MCF 10A (cell line): ENCODE results near the gene RHOBTB1. TPM values are rescaled to one million over a fixed set of nuclear protein-coding genes. Genes with fewer than 3 reads are reported as not detected.

Experiments used
- BruUV-seq: library from RNA; stranded (reverse); fragments of 400-500 nt; replicated peaks from 2 replicates; lab custom pipeline; 2021; lab: Mats Ljungman, UMichigan
- CTCF ChIA-PET: fragments of 300-600 bp; sonication (Branson Sonifier 250); formaldehyde crosslinking; extraction: SDS; loops from one replicate; lab custom pipeline; 2021; ENCODE audit warnings: antibody characterized with exemption, inconsistent platforms; lab: Yijun Ruan, JAX
- POLR2A ChIA-PET: fragments of 300-600, 350-650 bp; sonication (Branson Sonifier 250); formaldehyde crosslinking; extraction: SDS; loops from one replicate; lab custom pipeline; 2020; ENCODE audit warnings: antibody characterized with exemption, inconsistent platforms; lab: Yijun Ruan, JAX
- DNase-seq: peaks from one replicate; pipeline ENCODE4 v3.0.0-alpha.2; 2018; ENCODE audit not compliant: unreplicated experiment
- H3K27ac Mint-ChIP-seq: one replicate; pipeline ENCODE4 v1.8.0; 2022; ENCODE audit warnings: mild to moderate bottlenecking, low read depth, mixed read lengths; ENCODE audit not compliant: unreplicated experiment
- H3K27me3 Mint-ChIP-seq: one replicate; pipeline ENCODE4 v1.8.0; 2022; ENCODE audit warnings: mixed read lengths; ENCODE audit not compliant: insufficient read depth, unreplicated experiment
- H3K36me3 Mint-ChIP-seq: one replicate; pipeline ENCODE4 v1.8.0; 2022; ENCODE audit warnings: mild to moderate bottlenecking, moderate library complexity, mixed read lengths; ENCODE audit not compliant: insufficient read depth, unreplicated experiment
- H3K4me1 Mint-ChIP-seq: one replicate; pipeline ENCODE4 v1.8.0; 2022; ENCODE audit warnings: mixed read lengths; ENCODE audit not compliant: insufficient read depth, unreplicated experiment
- H3K4me3 Mint-ChIP-seq: one replicate; pipeline ENCODE4 v1.8.0; 2022; ENCODE audit warnings: mild to moderate bottlenecking, moderate library complexity, mixed read lengths; ENCODE audit not compliant: unreplicated experiment
- H3K9me3 Mint-ChIP-seq: one replicate; pipeline ENCODE4 v1.8.0; 2022; ENCODE audit warnings: mixed read lengths; ENCODE audit not compliant: unreplicated experiment
- intact Hi-C: fragments of 100-400 bp; cut with micrococcal nuclease; formaldehyde crosslinking; loops from 2 replicates; pipeline ENCODE4 v1.14.1; 2022
- total RNA-seq: library from RNA; stranded (reverse); gene quantifications from 2 replicates; pipeline ENCODE4 v1.2.3, GENCODE V29; 2022
- TF ChIP-seq, protein P1 (sequence below): fragments of 200-600 bp; IDR thresholded peaks from one replicate; pipeline ENCODE4 v1.8.0; 2022; ENCODE audit warnings: antibody characterized with exemption, mild to moderate bottlenecking; ENCODE audit not compliant: unreplicated experiment

The RHOBTB1 gene
- total RNA-seq, 1 experiment from 2014 or later, result 0.70 TPM

DNA sequence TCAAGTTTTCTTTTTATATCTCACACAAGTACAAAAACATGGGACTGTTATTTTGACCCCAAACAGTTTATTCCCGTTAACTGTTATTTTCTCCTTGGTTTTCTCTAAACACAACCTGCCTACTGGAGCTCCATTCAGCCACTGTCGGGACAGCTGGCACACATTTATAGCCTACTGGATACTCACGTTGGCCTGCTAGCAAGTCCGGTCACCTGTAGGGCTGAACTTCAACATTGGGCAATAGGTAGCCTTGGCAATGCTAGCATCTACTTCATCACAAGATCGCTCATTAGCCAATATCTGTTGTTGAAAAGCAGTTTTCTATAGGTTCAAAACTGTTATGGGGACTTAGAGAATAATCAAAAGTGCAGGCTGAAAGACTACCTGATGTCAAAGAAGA is 32.3 kb downstream of the RHOBTB1 start:
- no peaks in the 10 kb centered on the region for H3K4me1 Mint-ChIP-seq
- no peaks in the 10 kb centered on the region for H3K36me3 Mint-ChIP-seq
- BruUV-seq, result no TSS peak
- POLR2A ChIA-PET, result no interaction called here
- H3K27me3 Mint-ChIP-seq, result no peaks in the 10 kb centered on the region
- no peak for DNase-seq
- intact Hi-C loops, result no loop called here
- TF ChIP-seq, protein P1, sequence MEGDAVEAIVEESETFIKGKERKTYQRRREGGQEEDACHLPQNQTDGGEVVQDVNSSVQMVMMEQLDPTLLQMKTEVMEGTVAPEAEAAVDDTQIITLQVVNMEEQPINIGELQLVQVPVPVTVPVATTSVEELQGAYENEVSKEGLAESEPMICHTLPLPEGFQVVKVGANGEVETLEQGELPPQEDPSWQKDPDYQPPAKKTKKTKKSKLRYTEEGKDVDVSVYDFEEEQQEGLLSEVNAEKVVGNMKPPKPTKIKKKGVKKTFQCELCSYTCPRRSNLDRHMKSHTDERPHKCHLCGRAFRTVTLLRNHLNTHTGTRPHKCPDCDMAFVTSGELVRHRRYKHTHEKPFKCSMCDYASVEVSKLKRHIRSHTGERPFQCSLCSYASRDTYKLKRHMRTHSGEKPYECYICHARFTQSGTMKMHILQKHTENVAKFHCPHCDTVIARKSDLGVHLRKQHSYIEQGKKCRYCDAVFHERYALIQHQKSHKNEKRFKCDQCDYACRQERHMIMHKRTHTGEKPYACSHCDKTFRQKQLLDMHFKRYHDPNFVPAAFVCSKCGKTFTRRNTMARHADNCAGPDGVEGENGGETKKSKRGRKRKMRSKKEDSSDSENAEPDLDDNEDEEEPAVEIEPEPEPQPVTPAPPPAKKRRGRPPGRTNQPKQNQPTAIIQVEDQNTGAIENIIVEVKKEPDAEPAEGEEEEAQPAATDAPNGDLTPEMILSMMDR, result no peak
- no peak overlapping the region for H3K4me3 Mint-ChIP-seq
- no peaks in the 10 kb centered on the region for H3K9me3 Mint-ChIP-seq
- CTCF ChIA-PET, result no interaction called here
- no peak overlapping the region for H3K27ac Mint-ChIP-seq

DNA sequence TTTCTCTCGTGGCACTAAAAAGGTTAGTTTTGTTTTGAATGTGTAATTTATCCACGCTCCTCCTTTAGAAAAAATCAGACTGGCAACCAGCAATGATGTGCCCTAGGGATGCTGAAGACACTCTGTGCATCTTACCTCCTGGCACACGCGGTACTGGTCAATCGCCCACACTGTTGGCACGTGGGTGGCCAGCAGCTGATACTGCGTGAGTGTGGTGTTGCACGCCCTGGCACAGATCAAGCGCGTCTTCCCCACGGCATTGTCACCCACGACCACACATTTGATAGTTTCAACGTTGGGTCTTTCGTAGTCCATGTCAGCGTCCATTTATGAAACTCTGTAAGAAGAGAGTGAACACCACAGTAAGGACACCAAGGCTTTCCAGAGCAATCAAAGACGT is 32.8 kb downstream of the RHOBTB1 start:
- DNase-seq, result no peak
- Mint-ChIP-seq H3K4me1 (no peaks in the 10 kb centered on the region), H3K9me3 (no peaks in the 10 kb centered on the region), H3K27ac (no peak overlapping the region), H3K27me3 (no peaks in the 10 kb centered on the region), H3K36me3 (no peaks in the 10 kb centered on the region), H3K4me3 (no peak overlapping the region)
- intact Hi-C loops, result no loop called here
- no TSS peak for BruUV-seq
- CTCF ChIA-PET, result no interaction called here
- TF ChIP-seq, protein P1, result no peak
- POLR2A ChIA-PET, result no interaction called here

DNA sequence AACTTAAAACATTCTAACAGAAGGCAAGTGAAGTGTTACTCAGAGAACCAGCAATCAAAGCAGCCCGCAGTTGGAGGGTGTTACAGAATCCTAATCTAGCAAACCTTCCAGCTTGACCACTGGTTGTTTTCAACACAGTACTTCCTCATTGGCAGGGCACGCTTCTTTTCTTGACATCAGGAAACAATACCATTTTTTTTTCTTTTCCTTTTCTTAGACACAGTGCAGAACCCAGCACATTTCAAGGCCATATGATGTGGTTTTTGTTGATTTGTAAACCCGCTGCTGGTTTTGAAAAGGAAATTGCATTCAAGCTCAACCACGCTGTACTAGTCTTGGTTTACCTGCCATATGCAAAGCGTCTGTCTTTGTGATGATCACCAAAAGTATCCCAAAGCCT is 33.4 kb downstream of the RHOBTB1 start:
- no peak overlapping the region for H3K4me3 Mint-ChIP-seq
- no peaks in the 10 kb centered on the region for H3K36me3 Mint-ChIP-seq
- no peak overlapping the region for H3K27ac Mint-ChIP-seq
- H3K9me3 Mint-ChIP-seq, result no peaks in the 10 kb centered on the region
- DNase-seq, result no peak
- no peaks in the 10 kb centered on the region for H3K4me1 Mint-ChIP-seq
- ChIA-PET POLR2A (interaction anchor here (0.7 kb wide), 1 partner anchor 136 kb away, joined by 3 read pairs; no protein-coding TSS in a partner anchor), CTCF (no interaction called here)
- intact Hi-C loops, result no loop called here
- H3K27me3 Mint-ChIP-seq, result no peaks in the 10 kb centered on the region
- TF ChIP-seq, protein P1, result no peak
- BruUV-seq, result no TSS peak

DNA sequence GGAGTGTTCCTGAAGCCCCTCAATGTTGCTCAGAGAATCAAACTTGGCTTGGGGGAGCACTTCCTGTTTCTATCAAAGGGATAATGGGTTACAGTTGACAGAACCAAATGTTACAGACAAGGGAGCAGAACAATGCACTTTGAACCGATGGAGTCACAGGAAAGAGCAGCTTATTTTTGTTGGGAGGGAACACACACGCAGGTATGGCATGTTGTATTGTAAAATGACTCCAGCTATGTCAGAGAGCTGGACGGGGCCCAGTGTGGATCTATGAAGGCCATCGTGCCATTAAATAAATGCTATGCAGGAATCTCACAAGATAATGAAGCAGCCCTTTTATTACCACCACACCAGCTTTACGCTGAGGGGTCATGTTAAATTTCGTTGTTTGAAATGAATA is 35.1 kb downstream of the RHOBTB1 start:
- no peaks in the 10 kb centered on the region for H3K27me3 Mint-ChIP-seq
- CTCF ChIA-PET, result interaction anchor here (0.7 to 1.3 kb wide), 3 partner anchors 52 to 633 kb away, joined by 3 read pairs; no protein-coding TSS in a partner anchor
- intact Hi-C loops, result no loop called here
- no TSS peak for BruUV-seq
- H3K36me3 Mint-ChIP-seq, result no peaks in the 10 kb centered on the region
- POLR2A ChIA-PET, result no interaction called here
- no peak overlapping the region for H3K27ac Mint-ChIP-seq
- DNase-seq, result no peak
- TF ChIP-seq, protein P1, result no peak
- H3K4me3 Mint-ChIP-seq, result no peak overlapping the region
- no peaks in the 10 kb centered on the region for H3K4me1 Mint-ChIP-seq
- H3K9me3 Mint-ChIP-seq, result no peaks in the 10 kb centered on the region
